Ureter (tissue), 1 donor: ENCODE data around the gene PIGL. TPM values are rescaled to one million over a fixed set of nuclear protein-coding genes. Genes with fewer than 3 reads are reported as not detected.
"Not testable (repeated sequence)": the region's sequence is repeated elsewhere in the genome, so short reads cannot be mapped to it uniquely, and the experiment has no call there.

ENCODE experiments used
- DNase-seq: peaks from one replicate; pipeline ENCODE4 v3.0.0-alpha.2; 2020; ENCODE audit warnings: low spot score
- total RNA-seq: library from RNA; stranded (reverse); gene quantifications from one replicate; pipeline ENCODE4 v1.2.4, GENCODE V29; 2023
- donor health status: DM: yes; HTN: yes; CAD: no.

The PIGL gene
- total RNA-seq, 1 donor from 2014 or later = 66.2 TPM

DNA sequence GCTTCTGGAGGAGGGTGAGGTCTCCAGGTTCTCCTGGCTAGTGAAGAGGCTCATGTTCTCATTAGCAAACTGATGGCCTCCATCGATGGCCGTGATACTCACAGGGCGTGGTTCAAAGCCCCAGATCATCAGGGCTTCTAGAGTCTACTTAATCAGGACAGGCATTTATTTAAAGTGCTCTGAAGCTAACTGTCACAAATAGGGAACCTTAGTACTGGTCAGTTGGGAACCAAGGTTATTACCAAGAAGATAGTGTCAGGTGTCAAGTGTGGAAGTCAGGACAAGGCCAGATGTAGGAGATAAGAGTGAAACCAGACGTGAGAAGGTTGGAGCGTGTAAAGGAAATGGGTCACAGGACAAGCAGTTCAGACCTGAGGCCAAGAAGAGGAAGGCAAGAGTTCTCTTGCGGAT lies 56.9 kb downstream of the PIGL start:
- no peak for DNase-seq

DNA sequence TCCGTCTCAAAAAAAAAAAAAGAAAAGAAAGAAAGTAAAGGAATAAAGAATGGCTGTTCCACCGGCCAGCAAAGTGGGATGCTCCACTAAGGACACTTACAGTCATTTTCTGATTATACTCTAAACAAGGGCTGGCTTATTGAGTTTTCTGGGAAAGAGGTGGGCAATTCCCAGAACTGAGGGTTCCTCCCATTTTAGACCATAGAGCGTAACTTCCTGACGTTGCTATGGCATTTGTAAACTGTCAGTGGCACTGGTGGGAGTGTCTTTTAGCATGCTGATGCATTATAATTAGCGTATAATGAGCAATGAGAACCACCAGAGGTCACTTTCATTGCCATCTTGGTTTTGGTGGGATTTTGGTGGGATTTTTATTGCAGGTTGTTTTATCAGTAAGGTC lies 58.0 kb downstream of the PIGL start:
- no peak for DNase-seq

DNA sequence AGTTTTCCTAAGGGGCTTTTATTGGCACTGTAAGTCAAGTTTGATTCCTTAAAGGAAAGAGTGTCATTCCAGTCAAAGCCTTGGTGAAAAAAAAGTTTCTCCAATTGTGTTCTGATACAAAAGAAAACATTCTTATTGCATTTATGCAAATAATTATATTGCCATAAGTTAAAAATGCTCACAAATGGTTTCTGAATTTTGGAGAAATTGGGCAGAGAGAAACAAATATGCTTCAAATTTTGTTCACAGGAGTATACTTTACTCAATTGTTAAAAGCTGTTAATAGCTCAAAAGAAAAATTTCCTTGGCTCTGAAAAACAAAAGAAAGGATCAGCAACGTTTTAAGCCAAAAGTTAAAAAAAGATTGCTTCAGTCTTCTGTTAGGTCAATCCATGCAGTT lies 60.2 kb downstream of the PIGL start:
- no peak for DNase-seq

DNA sequence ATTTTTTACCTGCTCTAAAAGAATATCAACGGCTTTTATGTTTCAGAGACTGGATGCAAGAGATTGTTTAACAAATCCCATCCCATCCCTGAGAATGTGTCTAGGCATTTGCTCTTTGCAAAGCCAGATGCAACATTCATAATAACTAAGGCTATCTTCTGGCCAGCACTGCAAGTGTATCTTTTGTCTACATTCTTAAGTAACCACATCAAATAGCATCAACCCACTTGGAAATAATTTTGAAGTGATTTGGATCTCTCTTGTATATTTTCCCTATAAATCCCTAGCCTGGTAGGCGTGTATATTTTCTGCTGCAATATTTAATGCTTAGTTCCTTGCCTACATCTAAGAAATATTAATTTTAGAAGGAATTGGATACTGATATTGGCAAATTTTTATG lies 64.3 kb downstream of the PIGL start:
- no peak for DNase-seq

DNA sequence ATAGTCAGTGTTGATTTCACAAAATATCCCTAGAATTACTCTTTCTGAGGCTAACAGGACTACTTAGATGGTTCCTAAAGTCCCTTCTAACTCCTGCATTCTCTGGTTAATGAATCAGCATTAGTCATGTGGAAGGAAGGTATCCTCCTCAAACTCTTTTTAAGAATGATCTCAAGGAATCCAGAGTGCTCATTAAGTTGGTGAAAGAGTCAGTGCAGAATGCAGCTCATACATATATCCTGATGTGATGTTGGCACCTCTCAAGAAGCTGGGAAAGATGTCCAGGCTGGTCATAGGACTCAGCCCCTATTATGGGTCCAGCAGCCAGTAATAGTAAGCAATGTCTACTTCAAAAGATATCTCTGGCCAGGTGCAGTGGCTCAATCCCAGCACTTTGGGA lies 65.5 kb downstream of the PIGL start:
- no peak for DNase-seq

DNA sequence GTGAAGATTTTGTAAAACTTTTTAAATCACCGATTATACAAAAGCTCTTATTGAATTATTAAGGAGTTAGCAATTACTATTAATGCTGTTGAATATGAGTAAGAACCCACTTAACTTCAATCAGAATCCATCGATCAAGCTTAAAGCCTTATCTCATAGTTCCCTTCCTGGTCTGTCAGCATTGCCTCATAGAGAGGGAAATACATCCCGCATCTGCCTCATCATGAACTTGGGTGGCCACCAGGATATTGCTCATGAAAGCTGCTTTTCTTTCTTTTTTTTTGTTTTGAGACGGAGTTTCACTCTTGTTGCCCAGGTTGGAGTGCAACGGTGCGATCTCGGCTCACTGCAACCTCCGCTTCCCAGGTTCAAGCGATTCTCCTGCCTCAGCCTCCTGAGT lies 66.7 kb downstream of the PIGL start:
- no peak for DNase-seq

DNA sequence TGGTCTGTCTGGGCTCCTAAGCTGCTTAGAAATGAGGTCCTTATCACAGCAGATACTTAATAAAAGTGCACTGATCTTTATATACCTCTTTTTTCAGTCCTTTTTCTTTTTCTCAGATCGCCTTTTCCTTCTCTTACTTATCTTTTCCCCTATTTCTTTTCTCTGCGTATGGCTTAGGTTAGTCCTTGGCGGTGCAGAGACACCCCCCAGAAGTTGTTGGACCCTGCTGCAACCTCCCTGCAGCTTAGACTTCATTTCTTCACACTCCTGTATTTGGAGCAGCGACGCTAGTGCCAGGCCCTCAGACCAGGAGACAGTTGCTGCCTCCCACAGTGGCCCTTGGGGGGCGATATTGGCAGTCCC lies 68.6 kb downstream of the PIGL start:
- DNase-seq = no peak

DNA sequence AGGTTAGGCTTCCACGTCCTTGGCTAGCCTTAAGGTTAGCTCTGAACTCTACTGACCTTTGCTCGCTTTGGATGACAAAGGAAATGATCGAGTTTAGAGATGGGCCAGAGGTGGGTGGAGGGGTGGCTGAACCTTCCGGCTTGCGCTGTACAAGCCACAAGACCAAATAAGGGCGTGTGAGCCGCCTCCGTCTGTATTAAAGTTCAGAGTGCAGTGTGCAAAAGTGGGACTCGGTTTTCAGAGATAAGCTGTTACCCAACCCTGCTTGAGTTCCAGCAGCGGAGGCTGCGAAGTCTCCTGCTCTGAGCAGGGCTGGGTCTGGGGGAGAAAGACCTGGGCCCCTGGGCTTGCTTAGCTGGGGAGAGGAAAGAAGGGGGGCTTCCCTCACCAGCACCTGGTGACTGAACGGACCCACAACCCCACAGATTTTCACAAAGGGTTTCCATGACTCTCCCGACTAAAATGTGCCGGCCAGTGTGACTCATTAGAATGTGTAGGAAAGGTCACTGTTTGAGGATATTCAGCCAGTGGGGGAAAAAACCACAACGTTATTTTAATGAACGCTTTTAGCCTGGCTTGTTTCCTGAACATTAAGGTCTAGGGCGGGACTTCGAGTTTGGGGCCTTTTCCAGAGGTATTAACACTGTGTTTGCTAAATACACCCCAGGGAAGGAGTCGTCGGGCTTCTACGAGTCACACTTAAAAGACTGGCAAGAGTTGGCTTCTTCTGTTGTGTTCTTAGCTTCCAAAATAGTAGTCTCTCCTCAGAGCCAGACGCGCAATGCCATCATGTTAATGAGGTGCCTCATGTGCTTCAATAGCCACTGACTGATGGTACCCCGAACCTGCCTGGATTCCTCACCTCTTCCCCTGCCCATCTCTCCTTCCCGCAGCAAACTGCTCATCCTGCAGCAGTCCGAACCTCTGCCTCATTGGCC lies 69.3 kb downstream of the PIGL start:
- DNase-seq = peak; percentile 92

DNA sequence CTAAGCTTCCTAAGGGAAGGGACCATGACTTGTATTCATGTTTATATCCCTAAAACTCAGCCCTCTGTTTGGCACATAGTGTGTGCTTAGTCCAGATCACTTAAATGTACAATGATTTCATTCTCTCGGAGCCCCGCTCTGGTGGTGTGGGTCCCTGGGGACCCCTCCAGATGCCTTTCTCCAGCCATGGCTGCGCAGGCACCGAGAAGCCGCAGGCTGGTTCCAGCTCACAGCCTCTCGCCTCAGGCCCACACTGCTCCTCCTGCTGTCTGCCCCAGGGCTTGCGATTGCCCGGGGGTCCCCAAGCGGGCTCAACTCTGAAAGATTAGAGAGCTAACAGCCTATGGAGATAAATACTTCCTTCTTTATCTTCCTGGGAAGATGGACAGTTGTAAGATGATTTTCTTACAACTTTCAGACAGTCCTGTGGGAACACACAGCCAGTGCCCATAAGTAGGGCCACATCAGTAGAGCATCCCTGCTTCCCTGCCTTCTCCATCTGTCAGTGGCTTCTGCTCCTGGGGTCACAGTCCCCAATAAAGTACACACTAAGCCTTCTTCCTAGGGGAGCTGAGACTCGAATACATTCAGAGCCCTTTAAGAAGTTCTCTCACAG lies 70.0 kb downstream of the PIGL start:
- DNase-seq = no peak

DNA sequence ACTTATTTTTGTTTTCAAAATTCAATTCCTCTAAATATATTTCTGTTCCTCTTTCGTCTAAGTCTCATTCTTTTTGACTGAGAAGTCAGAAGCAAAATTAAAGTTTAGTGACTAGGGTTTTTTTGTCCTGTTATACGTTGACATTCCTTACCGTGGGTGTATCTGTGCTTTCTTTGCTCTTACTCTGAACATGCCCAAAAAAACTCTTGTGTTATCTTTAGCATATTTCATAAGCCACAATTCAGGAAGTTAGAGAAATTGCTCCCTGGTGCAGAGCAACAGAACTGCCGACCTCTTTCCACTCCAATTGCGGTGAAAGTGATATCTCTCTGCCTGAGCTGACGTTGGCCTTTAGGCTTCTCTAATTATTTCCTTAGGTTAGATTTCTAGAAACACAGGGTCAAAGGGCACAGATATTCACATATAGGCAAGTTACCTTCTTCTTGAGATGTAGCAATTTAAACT lies 70.6 kb downstream of the PIGL start:
- DNase-seq = no peak

DNA sequence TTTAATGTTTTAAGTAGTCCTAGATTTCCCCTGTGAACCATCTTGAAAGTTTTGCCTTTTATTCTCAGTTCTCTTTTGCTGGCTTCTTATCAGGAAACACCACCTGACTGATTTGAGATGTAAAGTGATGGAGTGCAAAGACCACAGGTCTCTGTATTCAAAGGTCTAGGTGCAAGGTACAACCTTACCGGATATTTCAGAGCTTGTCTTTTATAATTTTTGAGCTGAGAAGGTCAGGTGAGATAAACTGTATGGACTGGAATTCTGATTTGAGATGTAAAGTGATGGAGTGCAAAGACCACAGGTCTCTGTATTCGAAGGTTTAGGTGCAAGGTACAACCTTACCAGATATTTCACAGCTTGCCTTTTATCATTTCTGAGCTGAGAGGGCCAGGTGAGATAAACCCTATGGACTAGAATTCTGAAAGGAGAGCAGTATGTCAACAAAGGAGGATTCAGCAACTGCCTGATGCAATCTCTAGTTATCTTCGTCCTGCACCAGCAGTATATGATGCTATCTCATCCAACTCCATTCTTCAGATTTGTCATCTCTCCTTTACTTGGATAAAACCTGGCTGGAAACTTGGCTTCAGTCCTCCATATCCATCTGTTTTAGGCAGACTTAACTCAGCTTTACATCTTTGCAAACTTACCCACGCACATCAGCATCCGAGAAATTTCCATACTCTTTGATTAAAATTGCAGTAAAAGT lies 72.0 kb downstream of the PIGL start:
- DNase-seq = no peak

DNA sequence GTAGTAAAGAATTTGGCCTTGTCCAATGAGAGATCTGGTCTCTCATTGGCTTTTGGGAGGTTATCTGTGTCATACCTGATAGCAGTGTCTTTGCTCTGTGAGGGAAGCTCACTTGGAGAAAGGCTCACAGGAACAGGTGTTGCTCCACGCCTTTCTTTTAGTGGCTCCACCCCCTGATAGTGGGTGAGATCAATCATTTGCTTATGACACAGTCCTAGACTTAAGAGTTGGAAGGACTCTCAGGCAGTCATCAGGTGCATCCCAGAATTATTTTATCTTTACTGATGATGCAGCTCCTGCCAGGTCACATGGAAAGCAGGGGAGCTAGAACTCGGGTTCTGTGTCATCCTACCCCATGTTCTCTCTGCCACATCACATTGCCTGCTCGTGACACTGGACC lies 76.9 kb downstream of the PIGL start:
- DNase-seq = no peak

DNA sequence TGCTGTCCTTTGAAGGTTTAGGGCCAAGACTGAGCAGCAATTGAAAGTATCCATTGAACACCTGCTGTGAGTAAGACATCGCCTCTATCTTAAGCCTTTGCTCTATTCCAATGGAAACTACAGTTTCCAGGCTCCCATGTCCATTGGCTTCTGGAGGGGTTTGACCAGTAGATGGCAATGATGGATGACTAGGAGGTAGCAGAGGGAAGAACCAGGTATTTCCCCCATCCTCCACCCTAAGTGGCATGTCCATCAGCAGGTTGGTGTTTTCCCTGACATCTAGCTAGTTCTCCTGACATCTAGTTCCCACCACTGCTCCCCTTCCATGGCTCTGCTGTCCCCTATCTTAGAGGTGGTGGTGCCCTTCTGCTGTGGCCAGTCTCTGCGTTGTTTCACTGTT lies 77.5 kb downstream of the PIGL start:
- no peak for DNase-seq

DNA sequence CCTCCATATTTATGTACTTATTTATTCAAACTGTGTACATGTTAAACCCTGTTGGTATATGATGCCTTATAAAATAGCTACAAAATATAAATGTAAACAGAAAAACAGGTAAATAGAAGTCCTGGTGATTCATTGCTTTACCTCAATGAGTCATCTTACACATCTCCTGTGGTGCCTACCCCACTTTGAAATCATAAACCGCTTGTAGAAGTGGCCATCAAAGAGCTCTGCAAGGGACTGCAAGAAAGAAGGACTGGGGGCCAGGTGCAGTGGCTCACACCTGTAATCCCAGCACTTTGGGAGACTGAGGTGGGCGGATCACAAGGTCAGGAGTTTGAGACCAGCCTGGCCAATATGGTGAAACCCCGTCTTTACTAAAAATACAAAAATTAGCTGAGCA lies 79.1 kb downstream of the PIGL start:
- not testable (repeated sequence) for DNase-seq

DNA sequence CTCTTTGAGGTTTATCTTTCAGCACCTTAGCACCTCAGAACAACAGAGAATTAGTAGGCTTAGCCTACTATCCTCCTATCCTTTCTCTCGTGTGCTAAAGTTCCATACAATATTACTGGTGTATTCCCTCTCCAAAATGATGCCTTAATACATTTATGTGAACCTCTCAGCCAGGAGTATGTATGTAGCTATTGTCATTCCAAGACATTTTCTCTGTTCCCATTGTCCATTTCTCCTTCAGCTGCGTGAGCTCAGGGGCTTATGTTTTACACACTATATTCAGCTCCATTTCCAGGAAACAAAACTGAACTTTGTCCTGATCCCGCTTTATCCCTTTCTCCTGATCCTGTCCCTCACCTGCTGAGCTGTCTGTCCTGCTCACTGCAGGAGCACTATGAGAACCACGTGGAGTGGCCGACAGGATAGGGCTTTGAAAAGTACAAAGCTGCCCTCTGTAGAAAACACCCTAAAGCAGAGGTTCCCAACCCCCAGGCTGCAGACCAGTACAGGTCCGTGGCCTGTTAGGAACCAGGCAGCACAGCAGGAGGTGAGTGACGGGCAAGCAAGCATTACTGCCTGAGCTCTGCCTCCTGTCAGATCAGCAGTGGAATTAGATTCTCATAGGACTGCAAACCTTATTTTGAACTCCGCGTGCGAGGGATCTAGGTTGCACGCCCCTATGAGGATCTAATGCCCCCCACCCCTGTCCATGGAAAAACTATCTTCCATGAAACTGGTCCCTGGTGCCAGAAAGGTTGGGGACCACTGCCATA lies 80.5 kb downstream of the PIGL start:
- no peak for DNase-seq

DNA sequence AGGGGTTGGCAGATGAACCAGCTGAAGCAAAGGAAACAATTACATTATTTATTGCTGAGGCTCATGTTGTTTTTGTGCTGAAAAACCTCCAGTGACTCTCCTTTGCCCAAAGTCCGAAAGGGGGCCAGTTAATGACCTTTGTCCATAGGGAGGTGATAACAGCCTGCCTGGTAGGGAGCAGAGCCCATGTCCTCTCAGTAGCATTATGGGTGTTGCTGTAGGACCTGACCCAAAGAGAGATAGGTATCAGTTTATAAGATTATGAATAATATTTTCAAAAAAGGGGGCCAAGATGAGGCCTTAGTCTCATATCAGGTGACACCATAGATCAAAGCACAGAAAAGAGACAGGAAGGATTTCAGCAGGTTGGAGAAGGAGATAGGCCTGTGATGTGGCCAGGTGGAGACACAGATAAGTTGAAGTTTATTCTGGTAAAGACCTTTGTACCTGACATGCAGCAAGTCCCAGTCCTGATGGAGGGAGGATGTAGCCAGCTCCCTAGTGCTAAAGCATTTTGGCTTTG lies 81.2 kb downstream of the PIGL start:
- no peak for DNase-seq

DNA sequence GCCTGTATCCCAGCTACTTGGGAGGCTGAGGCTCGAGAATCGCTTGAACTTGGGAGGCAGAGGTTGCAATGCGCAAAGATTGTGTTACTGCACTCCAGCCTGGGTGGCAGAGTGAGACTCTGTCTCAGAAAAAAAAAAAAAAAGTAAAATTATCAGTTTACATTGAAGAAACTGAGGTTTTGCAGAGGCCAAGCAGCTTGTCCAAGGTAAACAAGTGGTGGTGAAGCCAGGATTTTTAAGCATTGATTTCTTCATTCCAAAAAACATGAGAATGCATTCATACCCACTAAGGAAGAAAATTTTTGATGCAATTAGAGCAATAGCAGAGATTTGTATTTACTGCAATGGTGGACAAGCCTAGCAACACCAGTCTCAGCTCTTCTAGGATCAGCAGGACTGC lies 83.5 kb downstream of the PIGL start:
- DNase-seq = no peak

DNA sequence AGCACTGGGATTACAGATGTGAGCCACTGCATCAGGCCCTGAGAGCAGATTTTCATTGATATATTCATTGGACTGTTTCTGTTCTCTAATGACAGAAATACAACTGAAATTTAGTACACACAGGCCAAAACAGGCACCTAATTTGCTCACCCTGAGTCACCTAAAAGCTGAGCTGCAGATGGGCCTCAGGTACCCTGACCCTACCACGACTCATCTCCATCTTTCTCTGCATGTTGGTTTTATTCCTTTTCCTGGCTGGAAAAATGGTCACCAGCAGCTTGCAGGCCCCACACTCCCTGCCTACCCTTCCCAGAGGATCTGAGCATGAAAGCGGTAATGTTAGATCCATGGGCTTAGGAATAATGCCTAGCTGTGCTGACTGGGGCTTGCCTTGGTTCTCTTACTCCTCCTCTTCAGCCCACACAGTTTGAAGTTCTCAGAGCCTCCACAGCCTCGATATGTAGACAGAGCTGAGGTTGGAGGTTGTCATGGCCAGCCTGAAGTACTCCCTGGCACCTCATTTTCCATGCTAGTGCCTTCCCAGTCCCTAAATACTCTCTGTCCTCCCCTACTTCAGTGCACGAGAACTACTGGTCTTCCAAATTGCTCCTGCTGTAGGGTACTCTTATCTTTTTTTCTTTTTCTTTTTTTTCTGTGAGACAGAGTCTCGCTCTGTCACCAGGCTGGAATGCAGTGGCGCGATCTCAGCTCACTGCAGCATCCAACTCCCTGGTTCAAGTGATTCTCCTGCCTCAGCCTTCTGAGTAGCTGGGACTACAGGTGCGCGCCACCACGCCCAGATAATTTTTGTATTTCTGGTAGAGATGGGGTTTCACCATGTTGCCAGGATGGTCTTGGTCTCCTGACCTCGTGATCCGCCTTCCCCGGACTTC lies 85.2 kb downstream of the PIGL start:
- no peak for DNase-seq

DNA sequence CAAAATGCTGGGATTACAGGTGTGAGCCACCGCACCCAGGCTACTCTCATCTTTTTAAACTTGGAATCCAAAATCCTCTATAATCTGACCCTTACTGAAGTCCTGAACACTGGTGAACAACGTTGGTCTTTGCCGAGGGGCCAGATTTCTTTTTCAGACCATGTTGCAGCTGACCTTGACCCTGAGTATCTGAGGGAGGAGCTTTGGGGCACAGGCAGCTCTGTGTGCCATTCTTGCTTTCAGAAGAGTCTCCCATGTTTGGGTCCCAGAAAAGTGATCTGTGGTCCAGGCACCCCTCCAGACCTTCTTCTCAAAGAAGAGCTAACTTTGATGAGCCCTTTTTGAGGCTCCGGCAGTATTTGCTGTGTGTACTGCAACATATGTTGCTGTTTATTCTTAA lies 85.8 kb downstream of the PIGL start:
- DNase-seq = no peak

DNA sequence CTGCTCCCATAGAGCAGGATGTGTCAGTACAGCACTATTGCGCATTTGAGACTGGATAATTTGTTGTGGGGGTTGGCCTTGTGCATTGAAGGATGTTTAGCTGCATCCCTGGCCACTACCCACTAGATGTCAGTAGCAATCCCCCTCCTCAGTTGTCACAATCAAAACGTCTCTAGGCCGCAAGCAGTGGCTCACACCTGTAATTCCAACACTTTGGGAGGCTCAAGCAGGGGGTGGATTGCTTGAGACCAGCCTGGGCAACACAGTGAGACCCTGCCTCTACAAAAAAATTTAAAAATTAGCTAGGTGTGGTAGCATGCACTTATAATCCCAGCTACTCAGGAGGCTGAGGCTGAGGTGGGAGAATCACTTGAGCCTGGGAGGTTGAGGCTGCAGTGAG lies 87.8 kb downstream of the PIGL start:
- DNase-seq = no peak

DNA sequence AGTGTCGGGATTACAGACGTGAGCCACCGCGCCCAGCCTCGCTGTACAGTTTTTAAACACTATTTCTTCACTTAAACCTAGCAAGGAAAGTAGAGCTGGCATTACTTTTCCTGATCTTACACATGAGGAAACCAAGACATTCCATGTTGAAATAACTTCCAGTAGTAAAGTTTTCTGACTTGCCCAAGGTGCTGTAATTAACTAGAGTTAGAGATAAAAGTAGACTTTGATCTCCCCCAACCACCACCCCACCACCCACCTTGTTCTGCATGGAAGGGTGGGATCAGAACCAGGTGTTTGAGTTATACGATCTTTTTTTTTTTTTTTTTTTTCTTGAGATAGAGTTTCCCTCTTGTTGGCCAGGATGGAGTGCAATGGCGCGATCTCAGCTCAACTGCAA lies 89.2 kb downstream of the PIGL start:
- no peak for DNase-seq
